Endodermal cell (in vitro differentiated cells): ENCODE data around the gene CD22. TPM values are rescaled to one million over a fixed set of nuclear protein-coding genes. Genes with fewer than 3 reads are reported as not detected.
A peak's percentile ranks its signal among the peaks of the same experiment; 100 is the strongest.

Source experiments
- DNase-seq: peaks from one replicate; pipeline ENCODE4 v3.0.0-alpha.2; 2017
- H3K27ac ChIP-seq: 2 replicates; pipeline ENCODE4 v1.5.1; 2013; ENCODE audit warnings: mild to moderate bottlenecking, low read depth, low read length, moderate library complexity
- H3K27me3 ChIP-seq: 2 replicates; pipeline ENCODE4 v1.6.1; 2013; ENCODE audit warnings: mild to moderate bottlenecking, low read length, moderate library complexity; ENCODE audit not compliant: insufficient read depth, control insufficient read depth, poor library complexity, severe bottlenecking
- H3K36me3 ChIP-seq: 2 replicates; pipeline ENCODE4 v1.7.0; 2013; ENCODE audit warnings: mild to moderate bottlenecking, low read length, moderate library complexity; ENCODE audit not compliant: control insufficient read depth, insufficient read depth
- H3K4me1 ChIP-seq: one replicate; pipeline ENCODE4 v1.7.0; 2013; ENCODE audit warnings: low read length; ENCODE audit not compliant: control insufficient read depth, insufficient read depth
- H3K4me3 ChIP-seq: 2 replicates; pipeline ENCODE4 v1.5.1; 2013; ENCODE audit warnings: mild to moderate bottlenecking, low read length, moderate library complexity
- H3K9ac ChIP-seq: 2 replicates; pipeline ENCODE4 v1.6.1; 2013; ENCODE audit warnings: mild to moderate bottlenecking, low read length, moderate library complexity; ENCODE audit not compliant: poor library complexity, severe bottlenecking; ENCODE audit errors: extremely low read depth
- H3K9me3 ChIP-seq: 2 replicates; pipeline ENCODE4 v1.6.1; 2013; ENCODE audit warnings: mild to moderate bottlenecking, low read length, moderate library complexity; ENCODE audit not compliant: control insufficient read depth
- H3K27ac Mint-ChIP-seq: 2 replicates; pipeline ENCODE4 v1.8.0; 2020; ENCODE audit warnings: mixed read lengths
- H3K27me3 Mint-ChIP-seq: 2 replicates; pipeline ENCODE4 v1.8.0; 2021; ENCODE audit warnings: mild to moderate bottlenecking, mixed read lengths; ENCODE audit not compliant: insufficient read depth
- H3K36me3 Mint-ChIP-seq: 2 replicates; pipeline ENCODE4 v1.8.0; 2020; ENCODE audit warnings: low read depth, mixed read lengths
- H3K4me1 Mint-ChIP-seq: 2 replicates; pipeline ENCODE4 v1.8.0; 2020; ENCODE audit warnings: mixed read lengths
- H3K4me3 Mint-ChIP-seq: 2 replicates; pipeline ENCODE4 v1.8.0; 2020; ENCODE audit warnings: mild to moderate bottlenecking, moderate library complexity, mixed read lengths
- H3K9me3 Mint-ChIP-seq: 2 replicates; pipeline ENCODE4 v1.8.0; 2020; ENCODE audit warnings: mild to moderate bottlenecking, mixed read lengths
- CTCF ChIP-seq: fragments of 200-600 bp; sonication (generic); conservative IDR thresholded peaks from 2 replicates; pipeline ENCODE4 v1.5.0; 2021; ENCODE audit warnings: antibody characterized with exemption, mild to moderate bottlenecking
- WGBS, 2 experiments: methylation state at CpG; one replicate each; pipeline versions ENCODE4 v1.1.5 to v1.1.7; 2013; ENCODE audit warnings: missing lambda C conversion rate in 2 of 2, mixed read lengths in 1 of 2; ENCODE audit not compliant: insufficient coverage in 1 of 2, insufficient read length in 1 of 2; 5-methylcytosine and 5-hydroxymethylcytosine counted together
- total RNA-seq, 2 donors: library from RNA; stranded (reverse); fragmentation: NEBNext Ultra II Directional in 1 of 2; extraction: Animal tissue kit (Norgen Biotek cat#: 25700) in 1 of 2; gene quantifications; 2 replicates in 1 of 2; 3 replicates in 1 of 2; pipeline ENCODE4 v1.2.1, GENCODE V29; 2021

Gene CD22
- total RNA-seq, 2 donors from 2014 or later: not detected

DNA sequence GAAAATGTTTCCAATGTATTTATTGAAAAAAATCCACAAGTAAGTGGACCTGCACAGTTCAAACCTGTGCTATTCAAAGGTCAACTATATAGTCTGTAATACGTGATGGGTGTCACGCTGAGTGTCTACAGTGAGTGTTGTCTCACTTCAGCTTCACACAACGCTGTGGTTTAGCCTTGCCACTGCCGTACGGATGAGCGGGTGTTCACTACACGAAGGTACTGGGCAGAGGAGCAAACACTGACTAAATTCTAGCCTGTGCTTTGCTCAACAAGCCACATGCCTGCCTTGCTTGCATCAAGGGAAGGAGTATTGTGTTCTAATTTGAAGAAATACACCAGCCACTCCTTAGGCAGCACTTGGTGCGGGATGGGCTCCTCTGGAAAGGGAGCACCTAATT is 25.9 kb downstream of the CD22 start:
- Mint-ChIP-seq H3K9me3 (no peaks in the 10 kb centered on the region), H3K36me3 (no peaks in the 10 kb centered on the region), H3K27me3 (peaks cover 2% of the 10 kb centered on the region), H3K27ac (no peak overlapping the region), H3K4me3 (no peak overlapping the region), H3K4me1 (peaks cover 6% of the 10 kb centered on the region)
- no peak for TF ChIP-seq CTCF
- peak; percentile 15 for DNase-seq
- H3K9ac ChIP-seq: no peak overlapping the region
- H3K9me3 ChIP-seq: no peaks in the 10 kb centered on the region
- WGBS, 2 experiments: 91 to 95% methylated on average over 8 of the region's 8 CpGs
- no peaks in the 10 kb centered on the region for H3K27me3 ChIP-seq
- H3K36me3 ChIP-seq: no peaks in the 10 kb centered on the region
- no peaks in the 10 kb centered on the region for H3K4me1 ChIP-seq
- no peak overlapping the region for H3K4me3 ChIP-seq
- H3K27ac ChIP-seq: no peak overlapping the region

- peaks cover 2% of the 10 kb centered on the region for H3K27me3 Mint-ChIP-seq
- no peak for TF ChIP-seq CTCF
Measured at GRCh38 chr19:35355791-35356460, 26.9 kb downstream of the CD22 start.

GRCh38 chr19:35357867-35358573 is 29.0 kb downstream of the CD22 start, which contains the start of gene FFAR3:
FFAR3 (plus strand) TSS chr19:35358460; CDS start chr19:35358891, 431 bp downstream.
- H3K27ac ChIP-seq: no peak within 1 kb of the TSS
- peak; percentile 26 for DNase-seq
- H3K4me3 ChIP-seq: no peak within 1 kb of the TSS
- H3K4me3 Mint-ChIP-seq: no peak within 1 kb of the TSS
- no peaks in the 10 kb centered on the region for H3K9me3 Mint-ChIP-seq
- H3K4me1 ChIP-seq: no peaks in the 10 kb centered on the region
- no peaks in the 10 kb centered on the region for H3K9me3 ChIP-seq
- H3K36me3 ChIP-seq: no peaks in the 10 kb centered on the region
- no peak within 1 kb of the TSS for H3K9ac ChIP-seq
- no peaks in the 10 kb centered on the region for H3K27me3 ChIP-seq
- TF ChIP-seq CTCF: no peak
- no peak within 1 kb of the TSS for H3K27ac Mint-ChIP-seq
- H3K27me3 Mint-ChIP-seq: peaks cover 2% of the 10 kb centered on the region
- no peaks in the 10 kb centered on the region for H3K36me3 Mint-ChIP-seq
- 92% methylated on average over 6 to 17 of the region's 18 CpGs for WGBS, 2 experiments
- H3K4me1 Mint-ChIP-seq: peaks cover 4% of the 10 kb centered on the region

More at GRCh38 chr19:35355791-35356460, 26.9 kb downstream of the CD22 start:
- no peaks in the 10 kb centered on the region for H3K36me3 ChIP-seq
- no peaks in the 10 kb centered on the region for H3K27me3 ChIP-seq
- no peak overlapping the region for H3K27ac Mint-ChIP-seq
- 77 to 78% methylated on average over 3 to 6 of the region's 6 CpGs for WGBS, 2 experiments
- no peak overlapping the region for H3K27ac ChIP-seq
- no peaks in the 10 kb centered on the region for H3K36me3 Mint-ChIP-seq
- no peak overlapping the region for H3K4me3 Mint-ChIP-seq
- H3K9ac ChIP-seq: no peak overlapping the region
- no peaks in the 10 kb centered on the region for H3K4me1 ChIP-seq
- peak; percentile 49 for DNase-seq
- H3K9me3 ChIP-seq: no peaks in the 10 kb centered on the region
- H3K4me1 Mint-ChIP-seq: peaks cover 6% of the 10 kb centered on the region
- no peaks in the 10 kb centered on the region for H3K9me3 Mint-ChIP-seq
- H3K4me3 ChIP-seq: no peak overlapping the region
